IMR-90 (cell line): ENCODE data around the gene PEX14.

ENCODE experiments used
- CTCF ChIP-seq: conservative IDR thresholded peaks from 2 replicates; pipeline ENCODE4 v1.5.1; 2012; ENCODE audit warnings: mild to moderate bottlenecking, low read depth, low read length, improper control_type of control experiment
- MAZ ChIP-seq: IDR thresholded peaks from 2 replicates; pipeline ENCODE4 v1.6.1; 2012; ENCODE audit warnings: low read depth, mild to moderate bottlenecking, low read length, improper control_type of control experiment, moderate library complexity, borderline replicate concordance

- TF ChIP-seq MAZ, result no peak
- TF ChIP-seq CTCF, result no peak
Observed at GRCh38 chr1:10497109-10497508, 22.4 kb downstream of the PEX14 start.
